ENCODE results near the gene UBP1.

GRCh38 chr3:33441225-33441976 lies 1.2 kb upstream of the UBP1 start:
- TF ChIP-seq, protein P1, sequence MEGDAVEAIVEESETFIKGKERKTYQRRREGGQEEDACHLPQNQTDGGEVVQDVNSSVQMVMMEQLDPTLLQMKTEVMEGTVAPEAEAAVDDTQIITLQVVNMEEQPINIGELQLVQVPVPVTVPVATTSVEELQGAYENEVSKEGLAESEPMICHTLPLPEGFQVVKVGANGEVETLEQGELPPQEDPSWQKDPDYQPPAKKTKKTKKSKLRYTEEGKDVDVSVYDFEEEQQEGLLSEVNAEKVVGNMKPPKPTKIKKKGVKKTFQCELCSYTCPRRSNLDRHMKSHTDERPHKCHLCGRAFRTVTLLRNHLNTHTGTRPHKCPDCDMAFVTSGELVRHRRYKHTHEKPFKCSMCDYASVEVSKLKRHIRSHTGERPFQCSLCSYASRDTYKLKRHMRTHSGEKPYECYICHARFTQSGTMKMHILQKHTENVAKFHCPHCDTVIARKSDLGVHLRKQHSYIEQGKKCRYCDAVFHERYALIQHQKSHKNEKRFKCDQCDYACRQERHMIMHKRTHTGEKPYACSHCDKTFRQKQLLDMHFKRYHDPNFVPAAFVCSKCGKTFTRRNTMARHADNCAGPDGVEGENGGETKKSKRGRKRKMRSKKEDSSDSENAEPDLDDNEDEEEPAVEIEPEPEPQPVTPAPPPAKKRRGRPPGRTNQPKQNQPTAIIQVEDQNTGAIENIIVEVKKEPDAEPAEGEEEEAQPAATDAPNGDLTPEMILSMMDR (IDR thresholded peaks at IDR 0.05): no peak
- TF ChIP-seq POLR2A (IDR thresholded peaks at IDR 0.05): no peak
